ENCODE results near the gene NKAIN2.

NKAIN2 gene

DNA sequence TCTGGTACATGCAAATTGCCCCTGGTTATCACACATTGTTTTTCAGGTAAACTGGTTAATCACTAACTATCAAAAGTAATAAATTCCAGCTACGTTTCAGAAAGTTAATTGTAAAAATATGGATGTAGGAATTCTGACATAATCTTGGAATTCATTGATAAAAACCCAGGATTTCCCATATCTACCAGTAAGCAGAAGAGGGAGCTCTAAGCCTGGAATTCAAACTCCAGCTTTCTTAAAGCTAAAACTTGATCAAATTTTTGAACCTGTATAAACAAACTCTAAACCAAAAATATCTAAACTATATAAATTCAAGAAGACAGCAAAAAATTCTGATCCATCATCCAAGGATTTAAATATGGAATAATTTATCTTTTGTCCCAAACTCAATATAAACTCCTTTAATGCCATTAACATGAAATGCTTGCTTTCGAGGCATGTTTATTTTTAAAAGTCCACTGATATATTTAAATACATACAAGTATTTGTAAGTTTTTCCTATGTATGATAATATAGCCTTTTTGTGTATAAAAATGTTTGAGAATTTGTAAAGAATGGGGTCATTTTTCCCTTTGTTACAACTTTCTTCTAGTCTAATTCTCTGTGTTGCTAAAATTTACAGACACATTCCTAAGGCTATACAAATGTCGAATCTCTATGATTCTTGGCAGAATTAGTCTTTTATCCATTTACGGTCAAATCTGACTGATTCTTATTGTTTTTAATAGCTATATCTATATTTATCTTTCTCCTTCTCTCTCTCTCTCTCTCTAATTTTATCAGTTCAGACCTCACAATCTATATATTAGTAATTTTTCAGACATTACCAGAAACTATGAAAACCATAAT lies 1067.2 kb downstream of the NKAIN2 start:
- DNase-seq: no peak

DNA sequence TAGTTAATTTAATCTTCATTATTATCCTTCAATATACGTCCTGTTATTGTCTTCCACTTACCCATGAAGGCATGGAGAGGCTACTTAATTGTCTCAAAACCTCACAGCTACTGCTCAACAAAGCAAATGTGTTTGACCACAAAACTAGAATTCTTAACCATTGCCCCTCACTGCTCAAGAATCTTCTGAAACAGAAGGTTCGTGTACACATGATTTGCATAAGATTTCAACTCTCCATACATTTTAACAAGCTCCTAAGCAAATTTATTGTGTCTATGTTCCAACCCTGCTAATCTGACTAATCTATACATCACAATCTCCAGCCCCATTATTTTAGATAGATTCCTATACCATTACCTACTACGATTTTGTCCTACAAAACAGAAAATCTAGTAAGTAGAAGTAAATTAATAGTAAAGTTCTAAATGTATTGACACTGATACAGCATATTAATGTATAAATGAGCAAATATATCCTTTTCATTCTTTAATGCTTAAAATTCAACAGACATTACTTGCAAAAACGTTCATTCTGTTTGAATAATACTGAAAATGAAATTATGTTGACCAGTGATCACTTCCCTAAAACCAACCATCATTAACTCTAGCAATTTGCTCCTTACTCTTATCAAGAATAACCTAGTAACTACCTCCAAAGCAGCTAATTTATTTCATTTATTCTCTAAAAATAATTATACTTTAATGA lies 1068.8 kb downstream of the NKAIN2 start:
- DNase-seq: no peak

DNA sequence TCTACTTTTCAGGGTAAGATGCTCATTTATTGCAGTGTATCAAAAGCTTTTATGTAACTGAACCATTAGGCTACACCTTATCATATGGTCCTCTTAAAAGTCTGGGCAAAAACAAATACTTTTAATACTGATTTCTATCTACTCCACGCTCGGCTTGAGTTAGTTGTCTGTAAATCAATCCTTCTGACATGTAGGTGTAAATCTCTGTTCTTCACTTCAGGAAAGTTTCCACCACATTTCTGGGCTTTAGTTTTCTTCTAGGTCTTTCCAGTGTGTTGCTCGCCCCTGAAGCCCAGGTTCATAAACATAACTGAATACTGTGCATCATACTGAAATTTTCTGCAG lies 1069.4 kb downstream of the NKAIN2 start:
- no peak for DNase-seq

Data from stimulated activated CD4-positive, alpha-beta T cell treated with anti-CD3 and anti-CD28 coated beads, Interleukin-4, amount 100 ng/mL, for 1 hour (primary cell).